Activated CD8-positive, alpha-beta memory T cell treated with anti-CD3 and anti-CD28 coated beads, Interleukin-2, amount 50 U/mL, for 1 hour (primary cell): ENCODE measurements around the gene DNAH1.

Source experiments
- DNase-seq: peaks from one replicate; pipeline ENCODE4 v3.0.0-alpha.2; 2020; ENCODE audit errors: extremely low read depth

Gene DNAH1

GRCh38 chr3:52403271-52403841 lies 87.2 kb downstream of the DNAH1 start:
- DNase-seq, result no peak

GRCh38 chr3:52403955-52404354 lies 87.8 kb downstream of the DNAH1 start:
- no peak for DNase-seq

GRCh38 chr3:52404391-52404790 lies 88.3 kb downstream of the DNAH1 start:
- DNase-seq, result no peak

- DNase-seq, result no peak
Observed at GRCh38 chr3:52405066-52405465, 88.9 kb downstream of the DNAH1 start.

GRCh38 chr3:52405601-52406110 lies 89.5 kb downstream of the DNAH1 start:
- no peak for DNase-seq

GRCh38 chr3:52406231-52406661 lies 90.1 kb downstream of the DNAH1 start:
- no peak for DNase-seq

- no peak for DNase-seq
Observed at GRCh38 chr3:52406791-52407510, 90.8 kb downstream of the DNAH1 start.

GRCh38 chr3:52407779-52408178 lies 91.7 kb downstream of the DNAH1 start:
- no peak for DNase-seq

- no peak for DNase-seq
Observed at GRCh38 chr3:52408466-52408865, 92.3 kb downstream of the DNAH1 start.

GRCh38 chr3:52415800-52416199 lies 99.7 kb downstream of the DNAH1 start:
- no peak for DNase-seq

GRCh38 chr3:52420388-52420787 lies 104.3 kb downstream of the DNAH1 start:
- DNase-seq, result no peak

GRCh38 chr3:52422669-52423068 lies 106.5 kb downstream of the DNAH1 start:
- no peak for DNase-seq

- no peak for DNase-seq
Observed at GRCh38 chr3:52423173-52423572, 107.1 kb downstream of the DNAH1 start.

- no peak for DNase-seq
Observed at GRCh38 chr3:52428151-52429005, 112.3 kb downstream of the DNAH1 start.

- no peak for DNase-seq
Observed at GRCh38 chr3:52429031-52429430, 112.9 kb downstream of the DNAH1 start.

- no peak for DNase-seq
Observed at GRCh38 chr3:52429779-52430415, 113.8 kb downstream of the DNAH1 start.

- DNase-seq, result no peak
Observed at GRCh38 chr3:52430416-52430810, 114.3 kb downstream of the DNAH1 start.

GRCh38 chr3:52431459-52432223 lies 115.5 kb downstream of the DNAH1 start:
- DNase-seq, result no peak

- DNase-seq, result no peak
Observed at GRCh38 chr3:52432225-52432624, 116.1 kb downstream of the DNAH1 start.

GRCh38 chr3:52432691-52433141 lies 116.6 kb downstream of the DNAH1 start:
- no peak for DNase-seq

- no peak for DNase-seq
Observed at GRCh38 chr3:52433328-52433995, 117.3 kb downstream of the DNAH1 start.
